GM19099 (cell line): ENCODE measurements around the gene CTBP1.

Experiments used
- POLR2A ChIP-seq: IDR thresholded peaks from 3 replicates; pipeline ENCODE4 v1.6.1; 2011; ENCODE audit warnings: low read depth; ENCODE audit not compliant: insufficient read length; ENCODE audit errors: extremely low read depth

Gene CTBP1

GRCh38 chr4:1208970-1209704 lies 39.8 kb downstream of the CTBP1 start:
- TF ChIP-seq POLR2A, result no peak

GRCh38 chr4:1208266-1208961 lies 40.5 kb downstream of the CTBP1 start:
- no peak for TF ChIP-seq POLR2A

GRCh38 chr4:1207603-1208265 lies 41.2 kb downstream of the CTBP1 start:
- no peak for TF ChIP-seq POLR2A

GRCh38 chr4:1207157-1207470 lies 41.8 kb downstream of the CTBP1 start:
- TF ChIP-seq POLR2A, result no peak

GRCh38 chr4:1206299-1207156 lies 42.4 kb downstream of the CTBP1 start:
- TF ChIP-seq POLR2A, result no peak

- TF ChIP-seq POLR2A, result no peak
Measured at GRCh38 chr4:1205586-1206298, 43.2 kb downstream of the CTBP1 start.

- no peak for TF ChIP-seq POLR2A
Measured at GRCh38 chr4:1204828-1205585, 43.9 kb downstream of the CTBP1 start.

- no peak for TF ChIP-seq POLR2A
Measured at GRCh38 chr4:1204286-1204827, 44.6 kb downstream of the CTBP1 start.

GRCh38 chr4:1203026-1203616 lies 45.8 kb downstream of the CTBP1 start:
- TF ChIP-seq POLR2A, result no peak

- TF ChIP-seq POLR2A, result no peak
Measured at GRCh38 chr4:1202526-1203011, 46.4 kb downstream of the CTBP1 start.

- peak; percentile 8 for TF ChIP-seq POLR2A
Measured at GRCh38 chr4:1201851-1202525, 46.9 kb downstream of the CTBP1 start.

- TF ChIP-seq POLR2A, result no peak
Measured at GRCh38 chr4:1200425-1201035, 48.4 kb downstream of the CTBP1 start.
